HCT116 (cell line): Measurements from ENCODE around the gene LANCL3.

Experiments used
- CTCF ChIP-seq, 3 experiments: fragments of 200-600 bp in 1 of 3; sonication (generic) in 1 of 3; IDR thresholded peaks in 2 of 3; conservative IDR thresholded peaks in 1 of 3; 2 replicates each; pipeline ENCODE4 v1.5.1; 2012 to 2017; ENCODE audit warnings: low read depth in 2 of 3, low read length in 2 of 3, antibody characterized with exemption in 1 of 3, borderline replicate concordance in 1 of 3, control low read depth in 1 of 3, mild to moderate bottlenecking in 1 of 3, mixed read lengths in 1 of 3, mixed run types in 1 of 3, moderate library complexity in 1 of 3; ENCODE audit not compliant: insufficient read depth in 1 of 3
- EZH2 ChIP-seq: fragments of 200-600 bp; sonication (generic); IDR thresholded peaks from 2 replicates; pipeline ENCODE4 v1.6.1; 2017; ENCODE audit warnings: antibody characterized with exemption, mixed run types
- EZH2phosphoT487 ChIP-seq: fragments of 200-600 bp; IDR thresholded peaks from 2 replicates; pipeline ENCODE4 v1.6.1; 2018; ENCODE audit warnings: antibody characterized with exemption, borderline replicate concordance
- JUND ChIP-seq: IDR thresholded peaks from 2 replicates; pipeline ENCODE4 v1.6.1; 2012
- POLR2A ChIP-seq: IDR thresholded peaks from 2 replicates; pipeline ENCODE4 v1.7.0; 2011; ENCODE audit warnings: borderline replicate concordance; ENCODE audit not compliant: insufficient read depth, insufficient read length; ENCODE audit errors: extremely low read depth
- RAD21 ChIP-seq: IDR thresholded peaks from 2 replicates; pipeline ENCODE4 v1.6.1; 2012; ENCODE audit warnings: low read depth, mild to moderate bottlenecking
- SIN3A ChIP-seq: IDR thresholded peaks from 2 replicates; pipeline ENCODE4 v1.6.1; 2012; ENCODE audit warnings: low read depth
- SP1 ChIP-seq: IDR thresholded peaks from 2 replicates; pipeline ENCODE4 v1.6.1; 2012; ENCODE audit warnings: low read depth

- TF ChIP-seq SIN3A = no peak
- no peak for TF ChIP-seq RAD21
- TF ChIP-seq CTCF (IDR thresholded peaks at IDR 0.05 in 2 of 3, conservative IDR thresholded peaks at IDR 0.05 in 1 of 3; ENCODE audit: borderline replicate concordance in 1 of 3, insufficient read depth in 1 of 3, low read depth in 2 of 3, low read length in 2 of 3) = no peak
- TF ChIP-seq POLR2A = no peak
- TF ChIP-seq EZH2phosphoT487 = no peak
- no peak for TF ChIP-seq EZH2
- TF ChIP-seq JUND = no peak
- no peak for TF ChIP-seq SP1
These were observed 26.4 kb upstream of the LANCL3 start for GRCh38 chrX:37545066-37545465.
